ENCODE data around the gene PGC. TPM values are rescaled to one million over a fixed set of nuclear protein-coding genes. Genes with fewer than 3 reads are reported as not detected.

Gene PGC
- total RNA-seq, 1 donor from 2014 or later: not detected

DNA sequence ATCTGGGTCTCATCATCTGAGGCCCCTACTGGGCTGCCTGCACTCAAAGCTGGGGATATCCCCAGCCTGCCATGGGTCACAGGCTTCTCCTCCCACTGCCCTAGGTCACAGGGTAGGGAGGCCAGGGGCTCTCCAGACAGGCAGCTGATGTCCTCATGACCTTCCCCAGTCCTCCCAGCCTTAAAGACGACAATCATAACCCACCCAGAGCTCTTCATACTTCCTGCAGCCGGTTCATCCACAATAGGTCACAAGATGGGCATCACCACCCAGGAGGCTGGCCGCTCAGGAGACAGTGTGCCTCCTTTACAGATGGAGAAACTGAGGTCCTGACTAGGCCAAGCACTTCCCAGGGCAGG is 27.0 kb downstream of the PGC start:
- Mint-ChIP-seq H3K4me1 (ENCODE audit: low read depth, unreplicated experiment) (peaks cover 2% of the 10 kb centered on the region), H3K27me3 (ENCODE audit: unreplicated experiment) (peaks cover 7% of the 10 kb centered on the region), H3K4me3 (ENCODE audit: unreplicated experiment) (no peak overlapping the region), H3K27ac (ENCODE audit: unreplicated experiment) (no peak overlapping the region), H3K9me3 (ENCODE audit: unreplicated experiment) (peaks cover 2% of the 10 kb centered on the region), H3K36me3 (ENCODE audit: unreplicated experiment) (no peaks in the 10 kb centered on the region)
- TF ChIP-seq CTCF (IDR thresholded peaks at IDR 0.05; ENCODE audit: partially characterized antibody, unreplicated experiment): no peak
- no peak for DNase-seq

GRCh38 chr6:41719436-41720261 is 27.5 kb downstream of the PGC start:
- Mint-ChIP-seq H3K4me3 (ENCODE audit: unreplicated experiment) (no peak overlapping the region), H3K4me1 (ENCODE audit: low read depth, unreplicated experiment) (peaks cover 2% of the 10 kb centered on the region), H3K27ac (ENCODE audit: unreplicated experiment) (no peak overlapping the region), H3K9me3 (ENCODE audit: unreplicated experiment) (peaks cover 2% of the 10 kb centered on the region), H3K27me3 (ENCODE audit: unreplicated experiment) (peaks cover 7% of the 10 kb centered on the region), H3K36me3 (ENCODE audit: unreplicated experiment) (no peaks in the 10 kb centered on the region)
- no peak for TF ChIP-seq CTCF (IDR thresholded peaks at IDR 0.05; ENCODE audit: partially characterized antibody, unreplicated experiment)
- DNase-seq: no peak

DNA sequence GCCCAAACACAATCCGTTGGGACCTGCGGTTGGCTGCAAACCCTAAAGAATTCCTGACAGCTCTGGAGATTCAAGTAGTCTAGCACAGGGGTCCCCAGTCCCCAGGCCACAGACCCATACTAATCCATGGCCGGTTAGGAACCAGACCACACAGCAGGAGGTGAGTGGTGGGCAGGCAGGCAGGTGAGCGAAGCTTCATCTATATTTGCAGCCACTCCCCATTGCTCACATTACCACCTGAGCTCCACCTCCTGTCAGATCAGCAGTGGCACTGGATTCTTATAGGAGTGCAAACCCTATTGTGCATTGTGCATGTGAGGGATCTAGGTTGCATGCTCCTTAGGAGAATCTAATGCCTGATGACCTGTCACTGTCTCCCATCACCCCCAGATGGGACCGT is 28.4 kb downstream of the PGC start:
- TF ChIP-seq CTCF (IDR thresholded peaks at IDR 0.05; ENCODE audit: partially characterized antibody, unreplicated experiment): no peak
- Mint-ChIP-seq H3K9me3 (ENCODE audit: unreplicated experiment) (peaks cover 6% of the 10 kb centered on the region), H3K27ac (ENCODE audit: unreplicated experiment) (no peak overlapping the region)

GRCh38 chr6:41717392-41717736 is 29.8 kb downstream of the PGC start:
- Mint-ChIP-seq H3K4me3 (ENCODE audit: unreplicated experiment) (no peak overlapping the region), H3K27me3 (ENCODE audit: unreplicated experiment) (peaks cover 4% of the 10 kb centered on the region), H3K36me3 (ENCODE audit: unreplicated experiment) (no peaks in the 10 kb centered on the region), H3K9me3 (ENCODE audit: unreplicated experiment) (peaks cover 6% of the 10 kb centered on the region), H3K4me1 (ENCODE audit: low read depth, unreplicated experiment) (no peaks in the 10 kb centered on the region), H3K27ac (ENCODE audit: unreplicated experiment) (no peak overlapping the region)
- no peak for DNase-seq
- no peak for TF ChIP-seq CTCF (IDR thresholded peaks at IDR 0.05; ENCODE audit: partially characterized antibody, unreplicated experiment)

More for the DNA sequence above, 28.4 kb downstream of the PGC start:
- Mint-ChIP-seq H3K36me3 (ENCODE audit: unreplicated experiment) (no peaks in the 10 kb centered on the region), H3K4me3 (ENCODE audit: unreplicated experiment) (no peak overlapping the region), H3K27me3 (ENCODE audit: unreplicated experiment) (peaks cover 5% of the 10 kb centered on the region), H3K4me1 (ENCODE audit: low read depth, unreplicated experiment) (peaks cover 2% of the 10 kb centered on the region)
- no peak for DNase-seq

- H3K9me3 Mint-ChIP-seq (ENCODE audit: unreplicated experiment): peaks cover 6% of the 10 kb centered on the region
- TF ChIP-seq CTCF (IDR thresholded peaks at IDR 0.05; ENCODE audit: partially characterized antibody, unreplicated experiment): no peak
- no peak overlapping the region for H3K27ac Mint-ChIP-seq (ENCODE audit: unreplicated experiment)
Measured at GRCh38 chr6:41716516-41717391, 30.4 kb downstream of the PGC start.

More at GRCh38 chr6:41716516-41717391, 30.4 kb downstream of the PGC start:
- H3K4me1 Mint-ChIP-seq (ENCODE audit: low read depth, unreplicated experiment): no peaks in the 10 kb centered on the region
- no peak overlapping the region for H3K4me3 Mint-ChIP-seq (ENCODE audit: unreplicated experiment)
- no peak for DNase-seq
- peaks cover 4% of the 10 kb centered on the region for H3K27me3 Mint-ChIP-seq (ENCODE audit: unreplicated experiment)
- H3K36me3 Mint-ChIP-seq (ENCODE audit: unreplicated experiment): no peaks in the 10 kb centered on the region
